Measurements from ENCODE around the gene HDAC4. TPM values are rescaled to one million over a fixed set of nuclear protein-coding genes. Genes with fewer than 3 reads are reported as not detected.

Gene HDAC4
- polyA plus RNA-seq, 2 of the 4 experiments (the other 2 are of a cell fraction) = 8.6 to 10.4 TPM

- H3K4me1 ChIP-seq = no peaks in the 10 kb centered on the region
Observed at GRCh38 chr2:239192975-239193374, 207.8 kb downstream of the HDAC4 start.

GRCh38 chr2:239192456-239192855 is 208.4 kb downstream of the HDAC4 start:
- ATAC-seq (no peak), FAIRE-seq (no peak), DNase-seq (ENCODE audit: low read depth in 1 of 2, low spot score in 1 of 2) (no peak)
- no peaks in the 10 kb centered on the region for H3K4me1 ChIP-seq
- POLR2A ChIA-PET = no interaction called here
- TF ChIP-seq EHF (CRISPR knock-in tag; IDR thresholded peaks at IDR 0.05) = no peak
- TF ChIP-seq HOXA7 (CRISPR knock-in tag; IDR thresholded peaks at IDR 0.05) = no peak
- no peak for TF ChIP-seq MAZ (IDR thresholded peaks at IDR 0.05; ENCODE audit: borderline replicate concordance, low read depth, low read length)
- TF ChIP-seq SREBF2 (IDR thresholded peaks at IDR 0.05) = no peak
- CTCF ChIA-PET = no interaction called here
- H3K4me3 ChIP-seq = no peak overlapping the region
- no peak overlapping the region for H3K27ac ChIP-seq
- H3K9me3 ChIP-seq = no peaks in the 10 kb centered on the region
- 95% methylated on average over 17 of the region's 17 CpGs for WGBS (ENCODE audit: missing lambda C conversion rate)
- H3K4me2 ChIP-seq = no peak overlapping the region

More at GRCh38 chr2:239192975-239193374, 207.8 kb downstream of the HDAC4 start:
- TF ChIP-seq HDAC2 (IDR thresholded peaks at IDR 0.05) (no peak), CHD4 (IDR thresholded peaks at IDR 0.05; ENCODE audit: borderline replicate concordance) (no peak), E2F6 (IDR thresholded peaks at IDR 0.05; ENCODE audit: borderline replicate concordance, low read depth) (no peak), RAD21 (conservative IDR thresholded peaks at IDR 0.05 in 1 of 2, IDR thresholded peaks at IDR 0.05 in 1 of 2) (no peak), MAZ (IDR thresholded peaks at IDR 0.05; ENCODE audit: borderline replicate concordance, low read depth, low read length) (no peak), RCOR1 (IDR thresholded peaks at IDR 0.05; ENCODE audit: low read depth, low read length) (no peak), HES2 (IDR thresholded peaks at IDR 0.05) (no peak), CBX2 (IDR thresholded peaks at IDR 0.05; ENCODE audit: borderline replicate concordance, low read depth) (no peak), RARB (CRISPR knock-in tag; IDR thresholded peaks at IDR 0.05) (no peak)
- DNase-seq (ENCODE audit: low read depth in 1 of 2, low spot score in 1 of 2) (no peak), FAIRE-seq (no peak), ATAC-seq (no peak)
- ChIA-PET POLR2A (no interaction called here), CTCF (interaction anchor here (1.0 kb wide), 1 partner anchor 12 kb away, joined by 3 read pairs; no protein-coding TSS in a partner anchor)
- Histone ChIP-seq H3K4me2 (no peak overlapping the region), H3K27ac (no peak overlapping the region), H3K9me3 (no peaks in the 10 kb centered on the region), H3K4me3 (no peak overlapping the region)
- 85% methylated on average over 8 of the region's 8 CpGs for WGBS (ENCODE audit: missing lambda C conversion rate)

- no peaks in the 10 kb centered on the region for H3K4me1 ChIP-seq
- ChIA-PET CTCF (interaction anchor here (1.1 to 1.4 kb wide), 2 partner anchors 9 to 84 kb away, joined by 3 read pairs; no protein-coding TSS in a partner anchor), POLR2A (no interaction called here)
- FAIRE-seq (no peak), ATAC-seq (no peak), DNase-seq (ENCODE audit: low read depth in 1 of 2, low spot score in 1 of 2) (no peak)
- TF ChIP-seq PBX3 (IDR thresholded peaks at IDR 0.05) (no peak), CTCF (IDR thresholded peaks at IDR 0.05) (no peak), REST (IDR thresholded peaks at IDR 0.05) (no peak), POLR2A (IDR thresholded peaks at IDR 0.05; ENCODE audit: low read length) (no peak)
- H3K27ac ChIP-seq = no peak overlapping the region
- H3K4me2 ChIP-seq = no peak overlapping the region
- WGBS (ENCODE audit: missing lambda C conversion rate) = 96% methylated on average over 11 of the region's 15 CpGs
- H3K4me3 ChIP-seq = no peak overlapping the region
- H3K9me3 ChIP-seq = no peaks in the 10 kb centered on the region
Observed at GRCh38 chr2:239190921-239191885, 209.6 kb downstream of the HDAC4 start.

Data from A549 (cell line).